8988T (cell line): ENCODE data around the gene PIF1.

Experiments
- DNase-seq: peaks from one replicate; pipeline ENCODE4 v3.0.0; 2011

PIF1 gene

DNA sequence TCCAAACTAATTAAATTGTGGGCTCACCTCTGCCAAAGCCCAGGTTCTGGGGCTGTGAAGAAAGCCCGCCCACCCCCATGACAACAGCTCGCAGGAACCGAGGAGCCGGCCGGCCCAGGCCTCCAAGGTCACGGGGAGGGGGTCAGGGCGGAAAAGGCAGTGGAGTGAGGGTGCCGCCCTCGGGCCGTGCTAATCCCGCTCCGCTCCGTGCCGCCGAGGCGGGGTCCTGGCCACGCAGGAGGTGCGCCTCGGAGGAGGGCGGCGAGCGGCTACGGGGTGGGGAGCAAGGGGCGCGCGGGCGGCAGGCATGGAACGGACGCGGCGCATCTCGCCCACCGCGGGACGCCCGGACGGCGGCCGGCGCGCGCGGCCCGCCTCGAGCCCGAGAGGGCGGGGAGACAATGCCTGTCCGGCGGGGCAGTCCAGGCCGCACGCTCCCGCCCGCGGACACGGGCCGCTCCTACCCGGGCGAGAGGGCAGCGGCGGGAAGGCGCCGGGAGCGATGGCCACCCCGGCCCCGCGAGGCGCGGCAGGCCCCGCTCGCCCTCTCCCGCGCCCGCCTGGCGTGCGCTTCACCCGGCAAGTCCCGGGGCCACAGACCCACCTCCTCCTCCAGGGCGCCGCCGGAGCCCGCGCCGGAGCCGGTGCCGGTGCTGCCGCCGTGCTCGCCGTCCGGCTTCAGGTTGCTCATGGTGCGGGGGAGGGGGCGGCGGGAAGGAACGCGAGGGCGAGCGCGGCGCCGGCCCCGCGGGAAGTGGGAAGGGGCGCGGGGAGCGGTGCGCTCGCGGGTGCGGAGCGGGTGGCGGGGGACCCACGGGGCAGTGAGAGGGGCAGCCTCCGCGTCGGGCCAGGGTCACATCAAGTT lies 50.6 kb downstream of the PIF1 start:
- DNase-seq = no peak

- no peak for DNase-seq
These were observed 51.3 kb downstream of the PIF1 start for GRCh38 chr15:64774037-64774628.

DNA sequence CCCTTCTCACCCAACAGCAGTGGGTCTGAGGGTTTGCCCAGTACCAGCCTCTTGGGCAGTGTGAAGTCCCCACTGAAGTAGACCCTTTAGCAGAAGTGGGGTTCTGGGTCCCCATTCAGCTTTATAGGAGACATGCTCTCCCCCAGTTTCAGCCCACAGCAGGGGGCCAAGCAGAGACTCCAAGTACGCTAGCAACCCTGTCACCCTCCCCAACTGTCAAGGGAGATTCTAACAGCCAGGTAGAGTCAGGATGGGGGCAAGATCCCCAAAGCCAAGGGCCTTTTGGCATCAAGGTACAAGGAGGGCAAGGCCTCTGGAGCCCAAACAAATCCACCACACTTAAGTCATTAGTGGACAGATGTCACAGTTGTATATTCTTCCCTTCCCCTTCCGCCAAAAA lies 51.8 kb downstream of the PIF1 start:
- DNase-seq = no peak

DNA sequence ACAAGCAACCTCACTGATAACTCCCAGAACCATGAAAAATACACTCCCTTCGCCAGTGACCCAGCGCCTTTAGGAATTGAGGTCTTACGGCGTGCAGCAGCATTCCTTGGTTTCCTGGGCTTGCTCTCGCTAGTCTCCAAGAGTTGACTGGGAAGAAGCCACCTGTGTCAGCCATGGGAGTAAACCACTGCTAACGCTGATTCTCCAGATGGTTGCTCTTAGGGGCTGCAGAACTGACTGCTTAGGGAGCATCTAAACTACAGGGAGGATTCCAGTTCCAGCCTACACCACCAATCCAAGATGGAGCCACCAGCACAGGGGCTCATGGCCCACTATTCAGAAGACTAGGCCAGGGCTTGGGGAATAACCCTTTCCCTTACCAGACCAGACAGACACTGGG lies 52.5 kb downstream of the PIF1 start:
- no peak for DNase-seq

GRCh38 chr15:64772488-64772887 lies 53.0 kb downstream of the PIF1 start:
- DNase-seq = no peak

- DNase-seq = no peak
These were observed 54.8 kb downstream of the PIF1 start for GRCh38 chr15:64770626-64771025.

DNA sequence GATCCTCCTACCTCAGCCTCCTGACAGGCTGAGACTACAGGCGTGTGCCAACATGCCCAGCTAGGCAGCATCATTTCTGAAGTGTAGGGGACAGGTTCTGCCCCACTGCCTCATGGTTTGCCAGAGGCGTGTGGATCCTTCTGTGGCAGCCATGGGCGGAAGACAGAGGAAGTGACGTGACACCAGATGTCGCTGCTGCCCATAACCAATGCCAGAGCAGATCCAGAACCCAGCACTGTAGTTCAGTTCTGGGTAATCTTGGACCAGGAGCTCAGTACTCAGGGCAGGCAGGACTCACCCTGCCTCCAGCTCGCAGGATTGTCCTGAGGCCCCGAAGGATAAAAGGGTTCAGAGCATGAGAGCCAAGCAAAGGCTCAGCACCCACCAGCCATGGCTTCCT lies 58.2 kb downstream of the PIF1 start:
- DNase-seq = no peak

DNA sequence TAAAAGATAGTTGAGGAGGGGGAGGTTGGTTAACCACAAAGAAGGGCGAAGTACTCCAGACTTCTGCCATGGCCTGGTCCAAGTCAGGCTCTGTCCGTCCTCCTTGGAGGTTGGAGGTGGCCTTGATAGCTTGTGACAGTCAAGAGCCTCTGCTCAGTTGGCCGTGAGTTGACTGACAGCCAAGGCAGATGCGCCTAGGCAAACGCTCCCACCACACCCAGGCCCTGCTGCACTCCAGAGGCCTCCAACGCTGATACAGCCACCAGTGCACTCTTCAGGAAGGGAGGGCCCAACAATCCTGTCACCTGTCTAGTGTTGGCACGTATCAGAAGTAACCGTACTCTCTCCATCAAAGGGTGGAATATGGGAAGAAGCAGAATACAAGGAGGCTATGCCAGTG lies 59.4 kb downstream of the PIF1 start:
- no peak for DNase-seq
